Esophagus squamous epithelium (tissue), 5 donors: ENCODE data around the gene CER1. TPM values are rescaled to one million over a fixed set of nuclear protein-coding genes. Genes with fewer than 3 reads are reported as not detected.

Source experiments
- DNase-seq: peaks from one replicate; lab custom pipeline; 2025; lab: John Stamatoyannopoulos, UW
- H3K27ac ChIP-seq, 4 donors: fragments of 200-600 bp; sonication (generic); one replicate each; pipeline ENCODE4 v1.5.1; 2016 to 2019; ENCODE audit warnings: mild to moderate bottlenecking in 1 of 4
- H3K27me3 ChIP-seq, 4 donors: fragments of 200-600 bp; sonication (generic); 1 replicate in 3 of 4; 2 replicates in 1 of 4; pipeline versions ENCODE4 v1.5.1 to v1.6.0; 2017 to 2021; ENCODE audit warnings: antibody characterized with exemption in 1 of 4
- H3K36me3 ChIP-seq, 3 donors: fragments of 200-600 bp; sonication (generic); one replicate each; pipeline ENCODE4 v1.5.1; 2016 to 2019
- H3K4me1 ChIP-seq, 3 donors: fragments of 200-600 bp; sonication (generic); one replicate each; pipeline ENCODE4 v1.5.1; 2017 to 2019
- H3K4me3 ChIP-seq, 4 donors: fragments of 200-600 bp; sonication (generic); 1 replicate in 3 of 4; 2 replicates in 1 of 4; pipeline ENCODE4 v1.5.1; 2016 to 2019; ENCODE audit warnings: mild to moderate bottlenecking in 2 of 4, moderate library complexity in 1 of 4
- H3K9me3 ChIP-seq, 3 donors: fragments of 200-600 bp; sonication (generic); one replicate each; pipeline ENCODE4 v1.5.1; 2016 to 2019
- CTCF ChIP-seq, 6 experiments: fragments of 450-650 bp in 4 of 6; fragments of 200-600 bp in 2 of 6; sonication (generic) in 2 of 6; IDR thresholded peaks; one replicate each; pipeline ENCODE4 v1.5.1; 2016 to 2019; ENCODE audit warnings: antibody characterized with exemption in 6 of 6, mild to moderate bottlenecking in 4 of 6, moderate library complexity in 4 of 6
- POLR2A ChIP-seq, 4 donors: fragments of 450-650 bp; IDR thresholded peaks; one replicate each; pipeline ENCODE4 v1.6.1; 2017; ENCODE audit warnings: antibody characterized with exemption in 4 of 4, mild to moderate bottlenecking in 4 of 4, moderate library complexity in 3 of 4
- WGBS, 2 donors: methylation state at CpG; one replicate each; pipeline ENCODE4 v1.1.5; 2018; 5-methylcytosine and 5-hydroxymethylcytosine counted together
- intact Hi-C: fragments of 100-400 bp; cut with DNase I; formaldehyde crosslinking; loops from one replicate; pipeline ENCODE4 v1.15.0; 2022
- total RNA-seq, 4 donors: library from RNA; depleted of rRNA; stranded (reverse); fragments of >200 nt; gene quantifications; one replicate each; pipeline ENCODE4 v1.1.0, GENCODE V29; 2016
- donor health status: DM: yes; HTN: yes; CAD: no.

CER1 gene
- total RNA-seq, 4 donors from 2014 or later: not detected

GRCh38 chr9:14671377-14671776 lies 51.2 kb downstream of the CER1 start:
- H3K4me3 ChIP-seq: no peak overlapping the region
- DNase-seq: no peak
- H3K9me3 ChIP-seq: no peaks in the 10 kb centered on the region
- intact Hi-C loops: no loop called here
- TF ChIP-seq CTCF (IDR thresholded peaks at IDR 0.05) (no peak), POLR2A (IDR thresholded peaks at IDR 0.05) (no peak)
- H3K27me3 ChIP-seq: no peaks in the 10 kb centered on the region
- no peak overlapping the region for H3K27ac ChIP-seq
- H3K4me1 ChIP-seq: no peaks in the 10 kb centered on the region
- WGBS, 2 donors: 82 to 83% methylated on average over 3 of the region's 3 CpGs
- peaks cover 0 to 33% (median 0%) of the 10 kb centered on the region in 3 donors for H3K36me3 ChIP-seq

GRCh38 chr9:14670718-14671117 lies 51.8 kb downstream of the CER1 start:
- Histone ChIP-seq H3K4me1 (no peaks in the 10 kb centered on the region), H3K9me3 (no peaks in the 10 kb centered on the region), H3K27me3 (no peaks in the 10 kb centered on the region), H3K36me3 (peaks cover 0 to 28% (median 0%) of the 10 kb centered on the region in 3 donors), H3K27ac (no peak overlapping the region), H3K4me3 (no peak overlapping the region)
- 20 to 44% methylated on average over 1 of the region's 1 CpG for WGBS, 2 donors
- TF ChIP-seq POLR2A (IDR thresholded peaks at IDR 0.05): no peak
- TF ChIP-seq CTCF (IDR thresholded peaks at IDR 0.05): no peak
- intact Hi-C loops: no loop called here
- no peak for DNase-seq

Other genes with a start within 250 kb of the CER1 start
- gene ZDHHC21, start 29.3 kb downstream of the CER1 start, total RNA-seq: 10 to 100 TPM; 13.3 to 46.2 (median 18.9) TPM
- under 1 TPM in 3 of 4 donors, not detected in 1; 0.09 to 0.95 (median 0.23) TPM for gene FREM1, start 187.7 kb upstream of the CER1 start, total RNA-seq